HG03097 (cell line): Measurements from ENCODE around the gene METTL24.
"Not testable (repeated sequence)": the region's sequence is repeated elsewhere in the genome, so short reads cannot be mapped to it uniquely, and the experiment has no call there.

Experiments used
- ATAC-seq: cut with Tn5 transposase; IDR thresholded peaks from one replicate; pipeline ENCODE4 v1.9.1; 2021; ENCODE audit not compliant: unreplicated experiment, low FRiP score

METTL24 gene

DNA sequence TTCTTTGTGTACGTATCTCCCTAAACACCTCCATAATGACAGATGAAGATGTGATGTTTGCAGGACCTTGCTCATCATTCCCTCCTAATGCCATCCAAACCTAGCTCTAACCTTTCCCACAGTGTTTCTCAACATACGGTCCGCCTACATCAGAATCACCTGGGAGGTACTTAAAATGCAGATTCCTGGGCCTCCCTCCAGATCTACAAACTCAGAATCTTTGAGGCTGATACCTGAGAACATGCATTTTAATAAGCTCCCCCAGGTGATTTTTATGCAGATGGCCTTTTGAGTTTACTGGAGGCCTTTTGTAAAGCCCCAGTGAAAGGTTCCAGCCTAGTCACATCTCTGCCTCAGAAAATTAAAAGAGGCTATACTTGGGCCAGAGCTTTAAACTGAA, 40.5 kb downstream of the METTL24 start:
- ATAC-seq = no peak

GRCh38 chr6:110317189-110317588, 41.0 kb downstream of the METTL24 start:
- no peak for ATAC-seq

GRCh38 chr6:110315869-110316398, 42.2 kb downstream of the METTL24 start:
- no peak for ATAC-seq

GRCh38 chr6:110315207-110315868, 42.8 kb downstream of the METTL24 start:
- no peak for ATAC-seq

- ATAC-seq = no peak
Measured at GRCh38 chr6:110310861-110311446, 47.2 kb downstream of the METTL24 start.

DNA sequence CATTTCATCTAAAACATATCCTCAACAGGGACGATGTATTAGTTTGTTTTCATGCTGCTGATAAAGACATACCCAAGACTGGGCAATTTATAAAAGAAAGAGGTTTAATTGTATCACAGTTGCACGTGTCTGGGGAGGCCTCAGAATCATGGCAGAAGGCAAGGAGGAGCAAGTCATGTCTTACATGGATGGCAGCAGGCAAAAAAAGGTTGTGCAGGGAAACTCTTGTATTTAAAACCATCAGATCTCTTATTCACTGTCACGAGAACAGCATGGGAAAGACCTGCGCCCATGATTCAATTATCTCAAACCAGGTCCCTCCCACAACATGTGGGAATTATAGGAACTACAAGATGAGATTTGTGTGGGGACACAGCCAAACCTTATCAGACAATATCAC, 48.7 kb downstream of the METTL24 start:
- not testable (repeated sequence) for ATAC-seq

DNA sequence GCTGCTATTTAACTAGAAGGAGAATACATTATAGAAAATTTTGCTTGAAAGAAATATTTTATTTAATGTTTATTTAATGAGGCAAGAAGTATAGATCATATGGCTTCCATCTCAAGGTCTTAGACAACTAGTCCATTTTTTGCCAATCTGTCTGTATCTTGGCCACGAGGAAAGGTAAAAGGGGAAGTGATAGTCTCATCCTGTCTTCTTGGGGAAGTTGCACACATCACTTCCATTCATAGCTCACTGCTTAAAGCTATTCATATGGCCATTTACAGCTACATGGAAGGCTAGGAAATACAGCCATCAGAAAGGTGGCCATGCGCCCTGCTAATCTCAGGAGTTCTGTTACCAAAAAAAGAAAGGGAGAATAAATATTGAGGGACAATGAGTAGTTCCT, 50.8 kb downstream of the METTL24 start:
- no peak for ATAC-seq

- ATAC-seq = not testable (repeated sequence)
Measured at GRCh38 chr6:110305832-110306231, 52.3 kb downstream of the METTL24 start.

GRCh38 chr6:110303692-110304091, 54.5 kb downstream of the METTL24 start:
- not testable (repeated sequence) for ATAC-seq

DNA sequence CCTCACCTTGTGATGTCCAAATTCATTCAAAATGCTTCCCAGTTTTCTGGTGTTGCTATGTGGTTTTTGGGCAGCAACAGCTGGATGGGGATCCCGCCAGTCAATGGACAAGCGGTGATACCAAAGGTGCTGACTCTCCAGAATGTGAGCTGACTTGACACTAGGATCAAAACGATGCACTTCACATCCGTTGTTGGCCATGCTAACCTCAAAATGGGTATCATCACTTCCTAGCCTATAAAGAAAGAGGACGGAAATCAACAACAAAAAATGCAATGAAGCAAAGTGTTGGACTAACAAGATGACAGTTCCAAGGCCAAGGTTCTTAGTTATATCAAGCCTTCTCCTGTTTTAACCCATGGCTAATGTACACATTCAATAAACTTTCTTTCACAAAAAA, 59.2 kb downstream of the METTL24 start:
- no peak for ATAC-seq

DNA sequence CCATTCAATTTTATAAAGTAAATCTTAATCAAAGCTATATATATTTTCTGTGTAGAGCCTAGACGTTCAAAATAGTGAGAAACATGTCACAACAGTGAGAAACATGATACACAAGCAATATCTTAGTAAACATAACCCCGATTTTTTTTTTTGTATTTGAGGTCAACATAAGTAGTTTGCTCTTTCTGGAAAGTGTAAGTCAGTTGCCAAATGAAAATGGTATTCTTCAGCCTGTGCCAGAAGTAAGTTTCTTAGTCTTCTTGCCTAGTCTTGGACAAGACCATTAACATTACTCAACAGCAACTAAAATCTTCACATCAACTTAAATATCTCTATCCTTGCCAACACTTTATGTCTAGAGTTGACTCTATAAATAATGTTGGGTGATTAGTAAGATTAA, 59.7 kb downstream of the METTL24 start:
- no peak for ATAC-seq

DNA sequence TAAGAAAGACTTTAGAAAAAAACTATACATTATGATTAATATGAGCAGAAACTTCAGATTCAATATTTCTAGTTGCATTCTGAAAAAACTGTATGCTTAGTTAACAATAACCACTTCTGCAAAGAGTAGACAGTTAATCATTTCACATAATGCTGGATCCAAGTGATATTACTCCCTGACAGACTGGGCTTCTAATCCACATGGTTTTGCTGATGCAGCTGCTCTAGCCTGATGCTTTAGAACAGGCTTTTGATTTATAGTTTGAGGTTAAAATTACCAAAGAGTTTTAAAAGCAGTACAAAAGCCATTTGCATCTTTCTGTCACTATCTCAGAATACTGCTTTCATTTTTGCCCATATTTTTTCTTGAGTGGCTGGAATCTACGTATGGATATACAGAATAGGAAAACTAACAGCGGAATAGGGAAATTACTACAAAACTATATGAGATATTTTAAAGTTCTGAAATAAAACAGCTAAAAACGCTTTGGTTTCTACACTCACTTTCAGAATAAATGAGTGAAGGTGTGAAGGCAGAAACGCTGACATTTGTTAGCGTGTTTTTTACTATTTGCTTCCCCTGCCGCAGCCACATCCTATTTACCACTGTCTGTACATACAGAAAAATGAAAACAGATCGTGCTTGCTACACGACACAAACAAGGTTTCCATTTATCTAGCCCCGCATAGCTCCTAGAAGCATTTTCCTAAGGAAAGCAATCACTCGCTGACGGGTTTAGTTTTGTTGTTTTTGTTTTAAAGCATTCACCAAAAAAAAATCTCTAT, 61.7 kb downstream of the METTL24 start:
- ATAC-seq = no peak

DNA sequence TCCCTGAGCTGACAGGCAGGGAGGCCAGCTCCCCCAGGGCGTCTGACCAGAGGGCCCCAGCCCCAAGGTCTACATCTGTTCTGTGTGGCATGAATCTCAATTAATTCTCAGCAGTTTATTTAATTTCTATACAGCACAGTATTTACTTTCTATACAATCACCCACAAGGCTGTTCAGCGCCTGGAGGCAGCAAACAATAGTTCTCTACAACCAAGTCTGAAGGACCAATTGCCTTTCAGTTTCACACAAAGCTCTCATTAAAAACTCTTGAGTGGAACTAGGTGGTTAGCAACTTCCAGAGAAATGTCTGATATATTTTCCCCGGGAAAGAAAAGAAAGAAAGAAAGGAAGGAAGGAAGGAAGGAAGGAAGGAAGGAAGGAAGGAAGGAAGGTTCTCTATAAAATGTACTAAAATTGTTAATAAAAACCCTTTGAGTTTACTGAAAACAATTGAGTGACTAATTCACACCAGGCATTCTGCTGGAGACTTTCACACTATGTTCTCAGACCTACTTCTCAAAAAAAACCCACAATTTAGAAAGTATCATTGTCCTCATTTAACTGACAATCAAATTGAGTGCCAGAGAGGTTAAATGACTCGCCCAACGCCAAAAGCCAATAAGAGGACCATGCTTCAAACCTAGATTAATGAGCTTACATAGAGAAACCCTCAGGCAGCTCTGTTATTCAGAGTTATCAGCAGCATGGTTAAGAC, 62.5 kb downstream of the METTL24 start:
- no peak for ATAC-seq

DNA sequence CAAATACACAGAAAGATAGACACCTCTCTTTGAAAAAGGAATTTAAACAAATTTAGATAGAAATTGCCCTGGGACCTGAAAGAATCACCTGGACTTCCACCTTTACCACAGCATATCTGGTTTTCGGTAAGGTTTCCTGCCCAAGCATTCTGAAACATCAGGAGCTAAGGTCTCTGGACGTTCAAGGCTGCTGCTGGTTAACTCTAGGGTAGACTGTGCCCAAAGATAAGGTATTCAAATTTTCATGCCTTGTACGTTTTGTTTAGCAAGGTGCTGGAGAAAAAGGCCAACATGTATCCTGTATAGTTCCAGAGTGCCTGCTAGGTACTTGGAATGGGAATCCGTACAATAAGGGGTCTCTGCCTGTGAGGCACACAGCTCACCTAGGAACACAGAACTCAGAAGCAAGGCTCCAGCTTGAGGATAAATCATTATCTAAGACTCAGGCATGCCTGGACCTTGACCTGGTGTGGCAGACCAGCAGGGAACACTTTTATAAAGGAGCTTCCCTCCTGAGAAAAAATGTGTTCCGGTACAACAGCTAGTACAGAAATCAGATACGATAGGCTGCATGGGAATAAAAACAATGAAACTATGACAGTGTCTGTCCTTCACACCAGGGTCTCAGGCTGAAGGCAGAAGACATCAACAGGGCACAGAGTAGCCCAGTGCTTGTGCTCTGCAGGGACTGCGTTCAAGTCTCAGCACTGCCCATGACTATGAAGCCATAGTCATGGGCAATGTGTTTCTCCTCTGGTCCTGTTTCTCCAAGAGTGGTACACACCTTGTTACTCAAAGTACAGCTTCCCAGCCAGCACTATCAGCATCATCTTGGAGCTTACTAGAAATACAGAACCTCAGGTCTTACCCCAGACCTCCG, 70.4 kb downstream of the METTL24 start:
- ATAC-seq = no peak

GRCh38 chr6:110285306-110286060, 72.7 kb downstream of the METTL24 start:
- ATAC-seq = no peak

GRCh38 chr6:110284855-110285254, 73.3 kb downstream of the METTL24 start:
- no peak for ATAC-seq

DNA sequence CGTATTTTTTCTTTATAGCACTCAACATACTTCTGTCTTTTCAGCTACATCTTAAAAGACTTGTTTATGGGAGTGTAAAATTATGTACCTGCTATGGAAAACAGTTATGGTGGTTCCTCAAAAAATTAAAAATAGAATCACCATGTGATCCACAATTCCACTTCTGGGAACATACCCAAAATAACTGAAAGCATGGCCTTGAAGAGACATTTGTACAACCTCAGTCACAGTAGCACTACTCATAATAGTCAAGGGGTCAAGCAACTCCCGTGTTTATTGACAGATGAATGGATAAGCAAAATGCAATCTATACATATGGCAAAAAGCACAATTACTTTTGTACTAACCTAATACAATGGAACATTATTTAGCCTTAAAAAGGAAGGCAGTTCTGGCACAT, 74.5 kb downstream of the METTL24 start:
- no peak for ATAC-seq

DNA sequence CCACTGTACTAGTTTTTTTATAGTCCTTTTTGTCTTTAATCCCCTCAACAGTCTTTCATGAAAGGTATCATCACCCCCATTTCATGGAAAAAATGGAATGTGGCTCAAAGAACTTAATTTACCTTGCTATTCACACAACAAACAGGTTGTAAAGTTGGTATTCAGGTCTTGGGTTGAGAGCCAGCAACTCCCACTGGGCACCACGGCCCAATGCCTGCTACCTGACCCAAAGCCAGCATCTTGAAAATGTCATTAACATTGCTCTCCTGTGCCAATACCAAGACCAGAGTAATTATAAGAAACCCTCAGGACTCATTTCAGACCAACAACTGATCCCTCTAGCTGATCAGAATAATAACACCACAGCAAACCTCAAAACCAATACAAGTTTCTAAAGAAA, 75.7 kb downstream of the METTL24 start:
- no peak for ATAC-seq

DNA sequence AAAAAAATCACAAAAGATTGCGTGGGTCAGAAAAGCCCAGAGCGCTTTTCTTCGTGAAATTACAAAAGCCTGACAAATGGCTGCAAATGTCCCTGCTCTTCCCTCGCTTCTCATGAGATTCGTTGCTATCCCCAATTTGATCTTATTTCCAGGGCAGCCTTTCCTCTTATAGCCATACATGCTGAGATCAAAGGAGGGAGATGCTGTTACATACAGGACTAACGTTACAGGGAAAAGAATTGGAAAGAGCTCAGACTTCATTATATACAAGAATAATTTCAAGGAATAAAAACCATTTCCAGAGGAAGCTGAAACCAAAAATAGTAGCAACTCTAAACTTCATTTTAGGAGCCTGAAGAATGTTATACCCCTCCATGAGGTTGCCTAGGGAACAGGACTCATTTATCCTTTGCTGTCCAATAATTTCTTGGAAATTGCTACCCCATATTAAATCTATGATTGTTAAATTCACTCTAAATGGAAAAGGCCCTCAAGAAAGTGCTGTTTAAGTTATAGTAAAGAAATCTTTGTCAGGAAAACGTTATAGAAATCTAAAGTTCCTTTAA, 81.0 kb downstream of the METTL24 start:
- ATAC-seq = no peak
